ENCODE measurements around the gene SAP30BP.

SAP30BP gene

GRCh38 chr17:75740631-75741077 lies 73.5 kb downstream of the SAP30BP start:
- no peak for DNase-seq (ENCODE audit: low spot score)

DNA sequence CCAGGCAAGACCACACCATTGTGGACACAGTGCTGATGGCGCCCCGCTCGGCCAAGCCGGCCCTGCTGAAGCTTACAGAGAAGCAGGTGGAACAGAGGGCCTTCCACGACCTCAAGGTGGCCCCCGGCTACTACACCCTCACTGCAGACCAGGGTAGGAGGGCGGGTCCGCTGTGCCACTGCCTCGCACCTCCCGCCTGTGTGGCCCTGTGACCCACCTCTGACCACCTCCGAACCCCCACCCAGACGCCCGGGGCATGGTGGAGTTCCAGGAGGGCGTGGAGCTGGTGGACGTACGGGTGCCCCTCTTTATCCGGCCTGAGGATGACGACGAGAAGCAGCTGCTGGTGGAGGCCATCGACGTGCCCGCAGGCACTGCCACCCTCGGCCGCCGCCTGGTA lies 75.2 kb downstream of the SAP30BP start:
- DNase-seq (ENCODE audit: low spot score), result no peak

DNA sequence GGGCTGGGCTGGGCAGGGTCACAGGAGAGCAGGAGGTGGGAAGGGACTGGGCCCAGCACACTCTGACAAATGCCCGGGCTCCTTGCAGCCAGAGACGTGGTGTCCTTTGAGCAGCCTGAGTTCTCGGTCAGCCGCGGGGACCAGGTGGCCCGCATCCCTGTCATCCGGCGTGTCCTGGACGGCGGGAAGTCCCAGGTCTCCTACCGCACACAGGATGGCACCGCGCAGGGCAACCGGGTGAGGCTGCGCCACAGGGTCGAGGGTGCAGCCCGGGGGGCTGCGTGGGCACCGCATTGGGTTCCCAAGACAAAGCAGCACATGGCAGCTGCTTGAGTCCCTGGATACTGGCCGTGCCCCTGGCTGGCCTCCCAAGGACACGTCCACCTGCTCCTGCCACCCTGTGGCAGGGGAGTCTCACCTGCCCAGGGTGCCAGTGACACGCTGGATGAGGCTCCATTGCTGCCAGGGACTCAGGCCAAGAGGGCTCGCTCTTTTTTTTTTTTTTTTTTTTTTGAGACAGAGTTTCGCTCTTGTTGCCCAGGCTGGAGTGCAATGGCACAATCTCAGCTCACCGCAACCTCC lies 76.6 kb downstream of the SAP30BP start:
- no peak for DNase-seq (ENCODE audit: low spot score)

GRCh38 chr17:75748706-75749105 lies 81.6 kb downstream of the SAP30BP start:
- DNase-seq (ENCODE audit: low spot score), result no peak

DNA sequence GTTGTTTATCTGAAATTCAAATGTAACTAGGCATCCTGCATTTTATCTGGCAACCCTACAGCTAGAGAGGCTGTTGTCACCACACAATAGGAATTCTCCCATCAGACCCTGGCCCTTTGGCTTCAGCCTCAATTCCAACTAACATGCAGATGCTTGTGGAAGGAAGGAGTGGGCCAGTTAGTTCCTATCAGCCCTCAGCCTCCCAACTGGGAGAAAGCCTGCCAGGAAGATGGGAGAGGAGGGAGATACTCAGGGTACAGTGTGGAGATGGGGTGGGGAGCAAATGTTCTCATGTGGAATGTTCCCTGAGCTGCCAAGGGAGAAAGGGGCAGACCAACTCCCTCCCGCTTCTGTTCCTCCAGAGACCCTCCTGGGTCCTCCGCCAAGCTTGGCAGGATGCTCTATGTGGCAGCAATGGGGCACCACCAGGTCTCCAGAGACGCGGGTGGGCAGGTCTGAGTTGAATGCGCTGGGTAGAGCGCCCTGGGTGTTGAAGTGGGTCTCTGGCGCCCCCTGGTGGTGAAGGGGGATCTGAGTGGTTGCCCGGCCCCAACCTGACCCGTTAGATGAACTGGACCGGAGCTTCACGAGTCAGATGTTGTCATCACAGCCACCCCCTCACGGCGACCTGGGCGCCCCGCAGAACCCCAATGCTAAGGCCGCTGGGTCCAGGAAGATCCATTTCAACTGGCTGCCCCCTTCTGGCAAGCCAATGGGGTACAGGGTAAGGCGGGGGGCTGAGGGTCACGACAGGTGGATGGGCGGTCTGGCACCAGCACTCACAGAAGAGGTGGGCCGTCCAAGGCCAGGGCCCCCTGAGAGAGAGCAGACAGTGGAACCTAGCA lies 82.6 kb downstream of the SAP30BP start:
- DNase-seq (ENCODE audit: low spot score), result peak; percentile 56

GRCh38 chr17:75750661-75751423 lies 83.7 kb downstream of the SAP30BP start:
- DNase-seq (ENCODE audit: low spot score), result no peak

- no peak for DNase-seq (ENCODE audit: low spot score)
Measured at GRCh38 chr17:75751676-75752404, 84.7 kb downstream of the SAP30BP start.

DNA sequence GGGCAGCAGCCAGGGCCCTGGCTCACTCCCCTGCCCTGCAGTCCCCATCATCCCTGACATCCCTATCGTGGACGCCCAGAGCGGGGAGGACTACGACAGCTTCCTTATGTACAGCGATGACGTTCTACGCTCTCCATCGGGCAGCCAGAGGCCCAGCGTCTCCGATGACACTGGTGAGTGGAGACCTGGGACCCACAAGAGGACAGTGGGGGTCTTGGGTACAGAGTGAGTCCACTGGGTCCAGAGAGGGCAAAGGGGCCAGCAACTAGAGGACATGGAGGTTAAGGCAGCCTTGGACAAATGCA lies 85.2 kb downstream of the SAP30BP start:
- no peak for DNase-seq (ENCODE audit: low spot score)

GRCh38 chr17:75752802-75753513 lies 85.8 kb downstream of the SAP30BP start:
- DNase-seq (ENCODE audit: low spot score), result no peak

GRCh38 chr17:75753514-75754377 lies 86.6 kb downstream of the SAP30BP start:
- peak; percentile 51 for DNase-seq (ENCODE audit: low spot score)

- DNase-seq (ENCODE audit: low spot score), result no peak
Measured at GRCh38 chr17:75754378-75755204, 87.5 kb downstream of the SAP30BP start.

GRCh38 chr17:75755205-75755901 lies 88.2 kb downstream of the SAP30BP start:
- DNase-seq (ENCODE audit: low spot score), result no peak

DNA sequence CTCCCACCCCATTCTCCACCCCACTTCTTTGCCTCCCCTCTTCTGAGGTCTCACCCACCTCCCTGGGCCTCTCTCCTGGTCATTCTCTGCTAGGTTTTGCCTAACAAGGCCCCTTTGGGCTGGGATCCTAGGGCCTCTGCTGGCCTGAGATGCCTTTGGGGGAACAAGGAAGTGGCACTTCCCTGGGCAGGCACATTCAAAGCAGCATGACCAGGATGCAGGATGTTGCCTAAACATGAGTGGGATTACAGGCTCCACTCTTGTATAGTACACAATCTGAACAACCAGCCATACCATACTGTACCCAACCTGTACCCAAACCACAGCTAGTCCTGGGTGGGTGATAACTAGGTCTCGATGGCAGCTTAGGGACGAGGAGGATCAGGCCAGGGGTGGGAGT lies 88.9 kb downstream of the SAP30BP start:
- DNase-seq (ENCODE audit: low spot score), result no peak

DNA sequence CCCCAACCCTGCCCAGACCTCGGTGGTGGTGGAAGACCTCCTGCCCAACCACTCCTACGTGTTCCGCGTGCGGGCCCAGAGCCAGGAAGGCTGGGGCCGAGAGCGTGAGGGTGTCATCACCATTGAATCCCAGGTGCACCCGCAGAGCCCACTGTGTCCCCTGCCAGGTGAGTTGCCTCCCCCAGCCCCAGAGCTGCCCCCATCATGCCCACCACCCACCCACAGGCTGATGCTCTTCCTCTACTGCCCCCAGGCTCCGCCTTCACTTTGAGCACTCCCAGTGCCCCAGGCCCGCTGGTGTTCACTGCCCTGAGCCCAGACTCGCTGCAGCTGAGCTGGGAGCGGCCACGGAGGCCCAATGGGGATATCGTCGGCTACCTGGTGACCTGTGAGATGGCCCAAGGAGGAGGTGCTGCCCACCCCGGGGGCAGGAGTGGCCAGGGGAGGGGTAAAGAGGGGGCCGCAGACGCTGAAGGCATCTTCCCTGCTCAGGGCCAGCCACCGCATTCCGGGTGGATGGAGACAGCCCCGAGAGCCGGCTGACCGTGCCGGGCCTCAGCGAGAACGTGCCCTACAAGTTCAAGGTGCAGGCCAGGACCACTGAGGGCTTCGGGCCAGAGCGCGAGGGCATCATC lies 89.4 kb downstream of the SAP30BP start:
- no peak for DNase-seq (ENCODE audit: low spot score)

DNA sequence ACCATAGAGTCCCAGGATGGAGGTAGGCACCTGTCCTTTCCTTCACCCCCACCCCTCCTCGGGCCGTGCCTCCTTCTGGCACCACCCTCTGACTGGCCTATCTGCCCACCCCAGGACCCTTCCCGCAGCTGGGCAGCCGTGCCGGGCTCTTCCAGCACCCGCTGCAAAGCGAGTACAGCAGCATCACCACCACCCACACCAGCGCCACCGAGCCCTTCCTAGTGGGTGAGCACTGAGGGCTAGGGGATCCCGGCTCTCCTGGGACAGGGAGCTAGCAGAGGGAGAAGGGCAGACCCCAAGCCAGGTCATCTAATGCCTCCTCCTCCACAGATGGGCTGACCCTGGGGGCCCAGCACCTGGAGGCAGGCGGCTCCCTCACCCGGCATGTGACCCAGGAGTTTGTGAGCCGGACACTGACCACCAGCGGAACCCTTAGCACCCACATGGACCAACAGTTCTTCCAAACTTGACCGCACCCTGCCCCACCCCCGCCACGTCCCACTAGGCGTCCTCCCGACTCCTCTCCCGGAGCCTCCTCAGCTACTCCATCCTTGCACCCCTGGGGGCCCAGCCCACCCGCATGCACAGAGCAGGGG lies 90.0 kb downstream of the SAP30BP start:
- DNase-seq (ENCODE audit: low spot score), result no peak

All from COLO829 (cell line).